Panc1 (cell line): Measurements from ENCODE around the gene VWA8. TPM values are rescaled to one million over a fixed set of nuclear protein-coding genes. Genes with fewer than 3 reads are reported as not detected.

Experiments
- ATAC-seq: fragments of 200-7000 bp; cut with Tn5 transposase; 2 replicates; pipeline ENCODE4 v1.9.1; 2020; ENCODE audit warnings: mild to moderate bottlenecking, moderate library complexity
- BruUV-seq: library from RNA; stranded (reverse); fragments of 400-500 nt; replicated peaks from 2 replicates; lab custom pipeline; 2021; lab: Mats Ljungman, UMichigan
- CTCF ChIA-PET: fragments of 300-600 bp; sonication (Branson Sonifier 250); formaldehyde crosslinking; loops from one replicate; lab custom pipeline; 2022; ENCODE audit warnings: antibody characterized with exemption; lab: Charles Lee
- POLR2A ChIA-PET: fragments of 300-600 bp; sonication (Branson Sonifier 250); formaldehyde crosslinking; loops from one replicate; lab custom pipeline; 2022; ENCODE audit warnings: antibody characterized with exemption; lab: Charles Lee
- DNase-seq: peaks from one replicate; pipeline ENCODE4 v3.0.0-alpha.2; 2010; ENCODE audit warnings: low read depth, low spot score
- H3K27ac ChIP-seq: 2 replicates; pipeline ENCODE4 v1.5.1; 2011; ENCODE audit warnings: mild to moderate bottlenecking, low read length, inconsistent platforms
- H3K27me3 ChIP-seq: fragments of 200-500 bp; sonication (Bioruptor generic); 2 replicates; pipeline ENCODE4 v1.6.0; 2014; ENCODE audit warnings: low read length, inconsistent platforms; ENCODE audit not compliant: control insufficient read depth, insufficient read depth
- H3K36me3 ChIP-seq: fragments of 200-500 bp; sonication (Bioruptor generic); 2 replicates; pipeline ENCODE4 v1.5.1; 2014; ENCODE audit warnings: inconsistent platforms, mild to moderate bottlenecking, low read length, moderate library complexity; ENCODE audit not compliant: control insufficient read depth, insufficient read depth
- H3K4me1 ChIP-seq: 2 replicates; pipeline ENCODE4 v1.5.1; 2011; ENCODE audit warnings: inconsistent platforms, mild to moderate bottlenecking, low read length, moderate library complexity; ENCODE audit not compliant: control insufficient read depth, insufficient read depth
- H3K4me3 ChIP-seq, 2 experiments: 2 replicates each; pipeline ENCODE4 v1.5.1; 2011 to 2012; ENCODE audit warnings: low read depth in 2 of 2, low read length in 2 of 2, mild to moderate bottlenecking in 2 of 2, inconsistent platforms in 1 of 2, moderate library complexity in 1 of 2
- H3K9me3 ChIP-seq: fragments of 200-500 bp; sonication (Bioruptor generic); 2 replicates; pipeline ENCODE4 v1.5.1; 2014; ENCODE audit warnings: low read depth, mild to moderate bottlenecking, inconsistent platforms, low read length, moderate library complexity; ENCODE audit not compliant: control insufficient read depth, insufficient read depth
- POLR2AphosphoS5 ChIP-seq: IDR thresholded peaks from 2 replicates; pipeline ENCODE4 v1.6.1; 2012; ENCODE audit warnings: mild to moderate bottlenecking, low read depth, low read length, moderate library complexity
- SIN3A ChIP-seq: IDR thresholded peaks from 2 replicates; pipeline ENCODE4 v1.6.1; 2012; ENCODE audit warnings: low read depth, mild to moderate bottlenecking, low read length, moderate library complexity, borderline replicate concordance; ENCODE audit not compliant: insufficient read depth
- TCF7L2 ChIP-seq: IDR thresholded peaks from 2 replicates; pipeline ENCODE4 v1.6.1; 2011; ENCODE audit warnings: mild to moderate bottlenecking, low read depth, low read length, inconsistent platforms
- in situ Hi-C: cut with HindIII; loops from 2 replicates; pipeline ENCODE4 v1.10.0; 2016; ENCODE audit warnings: low sequenced_read_pairs, low pct_unique_long_range_greater_than_20kb
- intact Hi-C: fragments of 100-400 bp; cut with micrococcal nuclease; formaldehyde crosslinking; loops from one replicate; pipeline ENCODE4 v1.10.0; 2022; ENCODE audit not compliant: unreplicated experiment
- total RNA-seq: library from RNA; stranded (reverse); gene quantifications from one replicate; pipeline ENCODE4 v1.2.1, GENCODE V29; 2021; ENCODE audit not compliant: unreplicated experiment
- TF ChIP-seq, protein P1 (sequence below): fragments of 450-650 bp; IDR thresholded peaks from 2 replicates; pipeline ENCODE4 v1.5.1; 2017; ENCODE audit warnings: mild to moderate bottlenecking
- TF ChIP-seq, protein P2 (sequence below), 2 experiments: IDR thresholded peaks; 2 replicates each; pipeline ENCODE4 v1.6.1; 2011 to 2012; ENCODE audit warnings: low read depth in 2 of 2, control low read depth in 1 of 2, low read length in 1 of 2, mild to moderate bottlenecking in 1 of 2, moderate library complexity in 1 of 2; ENCODE audit not compliant: insufficient read depth in 1 of 2

Gene VWA8
- total RNA-seq, 1 experiment from 2014 or later, result 11.2 TPM

- POLR2A ChIA-PET, result no interaction called here
- Histone ChIP-seq H3K4me1 (no peaks in the 10 kb centered on the region), H3K27me3 (no peaks in the 10 kb centered on the region), H3K9me3 (no peaks in the 10 kb centered on the region), H3K27ac (no peak overlapping the region), H3K36me3 (no peaks in the 10 kb centered on the region), H3K4me3 (no peak overlapping the region)
- intact Hi-C loops (no loop called here), in situ Hi-C loops (no loop called here)
- no peak for TF ChIP-seq POLR2AphosphoS5
- no peak for TF ChIP-seq SIN3A
- CTCF ChIA-PET, result no interaction called here
- no TSS peak for BruUV-seq
- no peak for ATAC-seq
- no peak for DNase-seq
These were observed 406.1 kb downstream of the VWA8 start for GRCh38 chr13:41554626-41555386.

GRCh38 chr13:41554180-41554579 lies 406.7 kb downstream of the VWA8 start:
- intact Hi-C loops, result no loop called here
- POLR2A ChIA-PET, result no interaction called here
- in situ Hi-C loops, result no loop called here
- ATAC-seq (no peak), DNase-seq (no peak)
- TF ChIP-seq, protein P1, sequence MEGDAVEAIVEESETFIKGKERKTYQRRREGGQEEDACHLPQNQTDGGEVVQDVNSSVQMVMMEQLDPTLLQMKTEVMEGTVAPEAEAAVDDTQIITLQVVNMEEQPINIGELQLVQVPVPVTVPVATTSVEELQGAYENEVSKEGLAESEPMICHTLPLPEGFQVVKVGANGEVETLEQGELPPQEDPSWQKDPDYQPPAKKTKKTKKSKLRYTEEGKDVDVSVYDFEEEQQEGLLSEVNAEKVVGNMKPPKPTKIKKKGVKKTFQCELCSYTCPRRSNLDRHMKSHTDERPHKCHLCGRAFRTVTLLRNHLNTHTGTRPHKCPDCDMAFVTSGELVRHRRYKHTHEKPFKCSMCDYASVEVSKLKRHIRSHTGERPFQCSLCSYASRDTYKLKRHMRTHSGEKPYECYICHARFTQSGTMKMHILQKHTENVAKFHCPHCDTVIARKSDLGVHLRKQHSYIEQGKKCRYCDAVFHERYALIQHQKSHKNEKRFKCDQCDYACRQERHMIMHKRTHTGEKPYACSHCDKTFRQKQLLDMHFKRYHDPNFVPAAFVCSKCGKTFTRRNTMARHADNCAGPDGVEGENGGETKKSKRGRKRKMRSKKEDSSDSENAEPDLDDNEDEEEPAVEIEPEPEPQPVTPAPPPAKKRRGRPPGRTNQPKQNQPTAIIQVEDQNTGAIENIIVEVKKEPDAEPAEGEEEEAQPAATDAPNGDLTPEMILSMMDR, result no peak
- TF ChIP-seq TCF7L2, result no peak
- TF ChIP-seq, protein P2, sequence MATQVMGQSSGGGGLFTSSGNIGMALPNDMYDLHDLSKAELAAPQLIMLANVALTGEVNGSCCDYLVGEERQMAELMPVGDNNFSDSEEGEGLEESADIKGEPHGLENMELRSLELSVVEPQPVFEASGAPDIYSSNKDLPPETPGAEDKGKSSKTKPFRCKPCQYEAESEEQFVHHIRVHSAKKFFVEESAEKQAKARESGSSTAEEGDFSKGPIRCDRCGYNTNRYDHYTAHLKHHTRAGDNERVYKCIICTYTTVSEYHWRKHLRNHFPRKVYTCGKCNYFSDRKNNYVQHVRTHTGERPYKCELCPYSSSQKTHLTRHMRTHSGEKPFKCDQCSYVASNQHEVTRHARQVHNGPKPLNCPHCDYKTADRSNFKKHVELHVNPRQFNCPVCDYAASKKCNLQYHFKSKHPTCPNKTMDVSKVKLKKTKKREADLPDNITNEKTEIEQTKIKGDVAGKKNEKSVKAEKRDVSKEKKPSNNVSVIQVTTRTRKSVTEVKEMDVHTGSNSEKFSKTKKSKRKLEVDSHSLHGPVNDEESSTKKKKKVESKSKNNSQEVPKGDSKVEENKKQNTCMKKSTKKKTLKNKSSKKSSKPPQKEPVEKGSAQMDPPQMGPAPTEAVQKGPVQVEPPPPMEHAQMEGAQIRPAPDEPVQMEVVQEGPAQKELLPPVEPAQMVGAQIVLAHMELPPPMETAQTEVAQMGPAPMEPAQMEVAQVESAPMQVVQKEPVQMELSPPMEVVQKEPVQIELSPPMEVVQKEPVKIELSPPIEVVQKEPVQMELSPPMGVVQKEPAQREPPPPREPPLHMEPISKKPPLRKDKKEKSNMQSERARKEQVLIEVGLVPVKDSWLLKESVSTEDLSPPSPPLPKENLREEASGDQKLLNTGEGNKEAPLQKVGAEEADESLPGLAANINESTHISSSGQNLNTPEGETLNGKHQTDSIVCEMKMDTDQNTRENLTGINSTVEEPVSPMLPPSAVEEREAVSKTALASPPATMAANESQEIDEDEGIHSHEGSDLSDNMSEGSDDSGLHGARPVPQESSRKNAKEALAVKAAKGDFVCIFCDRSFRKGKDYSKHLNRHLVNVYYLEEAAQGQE (IDR thresholded peaks at IDR 0.05; ENCODE audit: insufficient read depth in 1 of 2, low read depth in 2 of 2, low read length in 1 of 2), result no peak
- no peak for TF ChIP-seq POLR2AphosphoS5
- TF ChIP-seq SIN3A, result no peak
- Histone ChIP-seq H3K27ac (no peak overlapping the region), H3K4me1 (no peaks in the 10 kb centered on the region), H3K36me3 (no peaks in the 10 kb centered on the region), H3K9me3 (no peaks in the 10 kb centered on the region), H3K4me3 (no peak overlapping the region), H3K27me3 (no peaks in the 10 kb centered on the region)
- CTCF ChIA-PET, result no interaction called here
- no TSS peak for BruUV-seq

DNA sequence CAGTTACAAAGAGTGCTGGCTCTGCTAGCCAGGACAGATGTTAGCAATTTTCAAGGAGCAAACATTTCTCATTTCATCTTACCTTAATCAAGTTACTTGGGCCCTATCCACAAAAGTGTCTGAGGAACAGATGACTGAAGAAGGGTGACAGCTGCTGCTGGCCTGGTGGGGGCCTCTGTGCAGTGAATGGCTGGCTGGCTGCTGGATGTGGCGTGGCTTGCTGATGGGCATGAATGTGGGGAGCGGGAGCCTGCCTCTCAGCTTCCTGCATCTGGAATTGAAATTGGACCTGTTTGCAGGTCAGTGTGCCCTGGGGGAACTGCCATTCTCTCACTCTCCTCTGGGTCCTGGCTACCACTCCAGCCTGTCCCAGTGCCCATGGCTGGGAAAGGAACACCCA lies 408.9 kb downstream of the VWA8 start:
- H3K9me3 ChIP-seq, result no peaks in the 10 kb centered on the region
- no peak overlapping the region for H3K4me3 ChIP-seq
- ChIA-PET POLR2A (no interaction called here), CTCF (no interaction called here)
- H3K4me1 ChIP-seq, result no peaks in the 10 kb centered on the region
- ATAC-seq (no peak), DNase-seq (no peak)
- TF ChIP-seq POLR2AphosphoS5 (no peak), TCF7L2 (no peak), SIN3A (no peak)
- TF ChIP-seq, protein P1, result no peak
- TF ChIP-seq, protein P2 (IDR thresholded peaks at IDR 0.05; ENCODE audit: insufficient read depth in 1 of 2, low read depth in 2 of 2, low read length in 1 of 2), result no peak
- in situ Hi-C loops, result no loop called here
- intact Hi-C loops, result no loop called here
- H3K27me3 ChIP-seq, result no peaks in the 10 kb centered on the region
- no peaks in the 10 kb centered on the region for H3K36me3 ChIP-seq
- no peak overlapping the region for H3K27ac ChIP-seq
- no TSS peak for BruUV-seq
